Hematopoietic multipotent progenitor cell treated with erythropoietin and hydrocortisone succinate and interleukin-3 and kit ligand, for 8 days (in vitro differentiated cells): ENCODE results near the gene LRWD1.
A peak's percentile ranks its signal among the peaks of the same experiment; 100 is the strongest.
"Not testable (repeated sequence)": the region's sequence is repeated elsewhere in the genome, so short reads cannot be mapped to it uniquely, and the experiment has no call there.

ENCODE experiments used
- DNase-seq: peaks from one replicate; pipeline ENCODE4 v3.0.0-alpha.2; 2015

The LRWD1 gene

GRCh38 chr7:102469351-102469971 lies 4.7 kb downstream of the LRWD1 start:
- DNase-seq = no peak

DNA sequence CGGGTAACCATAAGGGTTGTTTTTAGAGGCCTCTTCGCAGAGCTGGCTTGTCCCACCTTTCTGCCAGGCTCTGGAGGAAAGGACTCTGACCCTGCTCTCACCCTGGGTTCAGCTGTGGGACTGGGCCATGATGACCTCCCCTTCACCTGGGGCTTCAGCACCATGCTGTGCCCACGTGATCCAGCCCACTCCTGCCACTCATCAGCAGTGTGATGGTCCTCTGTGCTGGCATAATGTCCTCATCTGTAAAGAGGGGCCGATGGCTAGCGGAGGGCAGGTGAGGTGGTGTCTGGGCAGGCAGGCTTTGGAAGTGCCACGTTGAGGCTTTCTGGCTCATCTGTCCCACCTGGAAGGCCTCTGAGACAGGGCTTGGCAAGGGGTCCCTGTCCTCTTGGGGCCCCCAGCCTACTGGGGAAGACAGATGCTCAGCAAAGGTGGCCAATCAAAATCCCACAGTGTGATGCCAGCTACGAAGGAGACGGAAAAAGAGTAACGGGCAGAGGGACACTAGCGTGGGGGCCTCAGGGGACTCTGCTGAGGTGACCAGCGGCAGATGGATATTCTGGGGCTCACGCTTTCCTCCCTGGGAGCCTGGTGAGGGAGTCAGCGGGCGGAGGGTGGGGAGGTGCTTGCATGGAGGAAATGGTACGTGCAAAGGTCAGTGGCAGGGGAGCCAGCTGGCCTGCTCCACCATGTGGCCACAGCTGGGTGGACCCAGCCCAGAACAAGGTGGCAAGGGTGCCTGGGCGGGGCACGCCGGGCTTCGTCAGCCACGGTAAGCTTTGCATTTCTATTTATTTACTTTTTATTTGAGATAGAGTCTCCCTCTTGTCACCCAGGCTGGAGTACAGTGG lies 5.4 kb downstream of the LRWD1 start:
- DNase-seq = no peak

GRCh38 chr7:102471791-102472125 lies 7.0 kb downstream of the LRWD1 start:
- DNase-seq = no peak

DNA sequence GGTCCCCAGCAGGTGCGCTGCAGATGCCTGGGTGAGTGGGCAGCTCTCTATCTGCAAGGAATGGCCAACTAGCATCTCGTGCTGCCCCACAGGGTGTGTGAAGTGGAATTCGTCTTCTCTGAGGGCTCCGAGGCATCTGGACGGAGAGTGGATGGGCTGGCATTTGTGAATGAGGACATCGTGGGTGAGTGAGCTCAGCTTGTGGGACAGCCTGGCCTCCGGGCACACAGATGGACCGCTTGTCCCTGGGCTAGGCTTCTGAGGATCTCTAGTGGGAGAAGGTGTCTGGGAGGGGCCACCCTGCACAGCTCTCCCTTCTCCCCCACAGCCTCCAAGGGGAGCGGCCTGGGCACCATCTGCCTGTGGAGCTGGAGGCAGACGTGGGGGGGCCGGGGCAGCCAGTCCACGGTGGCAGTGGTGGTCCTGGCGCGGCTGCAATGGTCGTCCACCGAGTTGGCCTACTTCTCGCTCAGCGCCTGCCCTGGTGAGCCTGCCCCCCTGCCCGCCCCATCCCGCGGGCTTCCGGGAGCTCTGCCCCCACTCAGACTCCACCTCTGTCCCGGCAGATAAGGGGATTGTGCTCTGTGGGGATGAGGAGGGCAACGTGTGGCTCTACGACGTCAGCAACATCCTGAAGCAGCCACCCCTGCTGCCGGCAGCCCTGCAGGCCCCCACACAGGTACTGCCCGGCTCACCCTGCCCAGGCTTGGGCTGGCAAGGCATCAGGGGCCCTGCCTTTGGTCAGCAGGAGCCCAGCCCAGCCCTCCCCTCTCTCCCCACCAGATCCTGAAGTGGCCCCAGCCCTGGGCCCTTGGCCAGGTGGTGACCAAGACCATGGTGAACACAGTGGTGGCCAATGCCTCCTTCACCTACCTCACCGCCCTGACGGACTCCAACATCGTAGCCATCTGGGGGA lies 7.6 kb downstream of the LRWD1 start:
- DNase-seq = peak; percentile 48

DNA sequence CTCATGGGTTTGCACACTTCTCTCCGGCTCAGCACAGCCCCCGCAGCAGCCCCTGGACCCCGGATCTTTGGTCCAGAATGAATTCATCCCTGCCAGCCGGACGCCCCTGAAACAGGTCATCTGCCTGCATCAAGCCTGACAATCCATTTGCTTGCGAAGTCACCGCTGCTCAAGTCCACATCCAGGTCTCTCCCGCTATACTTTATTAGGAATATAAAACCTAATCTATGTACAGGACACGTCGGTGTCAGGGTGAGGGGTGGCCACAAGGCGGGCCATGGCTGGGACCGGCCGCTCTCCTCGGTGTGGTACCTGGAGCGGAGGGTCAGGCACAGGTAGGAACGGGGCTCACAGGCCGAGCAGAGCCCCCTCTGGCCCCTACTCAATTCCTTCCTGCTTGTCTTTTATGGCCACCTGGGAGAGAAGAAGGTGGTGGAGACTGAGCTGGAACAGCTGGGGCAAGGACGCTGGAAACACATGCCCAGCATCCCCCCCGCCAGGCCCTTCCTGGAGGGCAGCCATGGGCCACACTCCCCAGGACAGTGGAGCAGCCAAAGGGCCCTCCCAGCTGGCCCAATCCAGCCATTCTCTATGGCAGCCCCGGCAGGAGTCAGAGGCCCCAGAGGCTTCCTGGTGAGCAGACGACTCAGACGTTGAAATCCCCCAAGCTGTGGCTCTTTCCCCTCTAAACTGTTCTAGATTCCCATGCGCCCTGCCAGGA lies 8.6 kb downstream of the LRWD1 start:
- DNase-seq = no peak

GRCh38 chr7:102474116-102474515 lies 9.3 kb downstream of the LRWD1 start:
- not testable (repeated sequence) for DNase-seq

- not testable (repeated sequence) for DNase-seq
Measured at GRCh38 chr7:102474736-102475435, 10.1 kb downstream of the LRWD1 start.

GRCh38 chr7:102478314-102479208 lies 13.8 kb downstream of the LRWD1 start, which contains the start of gene POLR2J:
POLR2J (minus strand) TSS chr7:102478922; CDS start chr7:102478860, 62 bp downstream.
- DNase-seq = peak; percentile 85

DNA sequence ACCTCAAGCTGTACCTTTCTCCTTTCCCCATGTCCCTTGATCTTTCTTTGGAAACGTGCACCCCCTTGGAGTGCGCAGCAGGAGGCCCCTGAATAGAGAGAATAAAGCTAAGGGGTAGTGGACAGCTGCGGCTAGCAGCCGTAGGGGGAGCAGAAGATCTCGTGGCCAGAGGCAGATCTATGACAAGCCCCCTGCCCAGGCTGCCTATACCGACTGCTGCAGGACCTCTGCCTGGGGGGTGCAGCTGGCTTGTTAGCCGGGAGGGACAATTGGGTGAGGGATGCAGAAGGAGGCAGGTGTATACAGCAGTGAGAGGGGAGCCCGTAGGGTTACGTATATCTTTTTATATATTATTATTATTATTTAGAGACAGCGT lies 14.4 kb downstream of the LRWD1 start:
- not testable (repeated sequence) for DNase-seq

GRCh38 chr7:102479982-102480637 lies 15.3 kb downstream of the LRWD1 start:
- DNase-seq = peak; percentile 32

GRCh38 chr7:102481962-102482361 lies 17.2 kb downstream of the LRWD1 start:
- not testable (repeated sequence) for DNase-seq

- not testable (repeated sequence) for DNase-seq
Measured at GRCh38 chr7:102484317-102484716, 19.5 kb downstream of the LRWD1 start.

- not testable (repeated sequence) for DNase-seq
Measured at GRCh38 chr7:102490529-102491075, 25.8 kb downstream of the LRWD1 start.

GRCh38 chr7:102493220-102493935 lies 28.6 kb downstream of the LRWD1 start:
- DNase-seq = peak; percentile 0

DNA sequence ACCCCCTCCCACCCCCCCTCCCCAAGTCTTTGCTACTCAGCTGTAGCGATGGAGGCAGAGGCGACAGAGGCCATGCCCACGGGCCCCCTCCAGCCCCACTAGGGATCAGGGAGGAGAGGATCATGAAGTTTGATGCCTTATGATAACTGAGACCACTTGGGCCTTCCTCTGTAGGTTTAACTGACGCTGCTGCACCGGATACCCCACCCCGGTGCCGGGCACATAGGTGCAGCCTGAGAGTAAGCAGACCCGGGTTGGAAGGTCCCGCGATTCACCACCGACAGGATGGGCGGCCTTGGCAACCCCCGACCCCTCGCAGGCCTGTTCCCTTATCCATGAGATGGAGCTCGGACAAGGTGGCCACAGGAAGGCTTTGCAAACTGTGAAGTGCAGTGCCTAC lies 29.2 kb downstream of the LRWD1 start:
- not testable (repeated sequence) for DNase-seq

- not testable (repeated sequence) for DNase-seq
Measured at GRCh38 chr7:102494473-102495149, 29.8 kb downstream of the LRWD1 start.

GRCh38 chr7:102496861-102497260 lies 32.1 kb downstream of the LRWD1 start:
- not testable (repeated sequence) for DNase-seq

DNA sequence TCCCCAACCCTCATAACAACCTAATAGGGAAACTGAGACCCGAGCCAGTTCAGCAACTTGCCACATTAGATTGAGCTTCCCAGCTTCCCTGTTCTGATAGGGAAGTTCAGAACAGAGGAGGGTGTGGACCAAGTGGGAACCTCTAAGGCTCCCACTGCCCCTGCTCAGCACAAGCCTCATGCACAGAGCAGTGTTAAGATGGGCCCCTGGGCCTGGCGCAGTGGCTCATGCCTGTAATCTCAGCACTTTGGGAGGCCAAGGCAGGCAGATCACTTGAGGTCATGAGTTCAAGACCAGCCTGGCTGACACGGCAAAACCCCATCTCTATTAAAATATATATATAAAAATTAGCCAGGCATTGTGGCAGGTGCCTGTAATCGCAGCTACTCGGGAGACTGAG lies 32.5 kb downstream of the LRWD1 start:
- not testable (repeated sequence) for DNase-seq

DNA sequence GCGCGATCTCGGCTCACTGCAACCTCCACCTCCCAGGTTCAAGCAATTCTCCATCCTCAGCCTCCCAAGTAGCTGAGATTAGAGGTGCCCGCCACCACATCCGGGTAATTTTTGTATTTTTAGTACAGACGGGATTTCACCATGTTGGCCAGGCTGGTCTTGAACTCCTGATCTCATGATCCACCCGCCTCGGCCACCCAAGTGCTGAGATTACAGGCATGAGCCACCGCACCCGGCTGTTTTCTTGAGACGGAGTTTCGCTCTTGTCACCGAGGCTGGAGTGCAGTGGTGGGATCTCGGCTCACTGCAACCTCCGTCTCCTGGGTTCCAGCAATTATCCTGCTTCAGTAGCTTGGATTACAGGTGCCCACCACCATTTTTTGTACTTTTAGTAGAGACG lies 33.5 kb downstream of the LRWD1 start:
- not testable (repeated sequence) for DNase-seq
